ENCODE results near the gene DNM1.

DNM1 gene

GRCh38 chr9:128206484-128206883 lies 3.3 kb downstream of the DNM1 start:
- no peak for DNase-seq

- no peak for DNase-seq
Measured at GRCh38 chr9:128206916-128207910, 4.0 kb downstream of the DNM1 start.

GRCh38 chr9:128208386-128208785 lies 5.2 kb downstream of the DNM1 start:
- DNase-seq: no peak

GRCh38 chr9:128208946-128209669 lies 5.9 kb downstream of the DNM1 start:
- DNase-seq: no peak

GRCh38 chr9:128211186-128211980 lies 8.2 kb downstream of the DNM1 start:
- DNase-seq: no peak

- no peak for DNase-seq
Measured at GRCh38 chr9:128211981-128212281, 8.8 kb downstream of the DNM1 start.

- DNase-seq: no peak
Measured at GRCh38 chr9:128213746-128214497, 10.7 kb downstream of the DNM1 start.

- no peak for DNase-seq
Measured at GRCh38 chr9:128214571-128215490, 11.7 kb downstream of the DNM1 start.

- no peak for DNase-seq
Measured at GRCh38 chr9:128215491-128216409, 12.6 kb downstream of the DNM1 start.

GRCh38 chr9:128216781-128217553 lies 13.8 kb downstream of the DNM1 start:
- no peak for DNase-seq

- no peak for DNase-seq
Measured at GRCh38 chr9:128218172-128218517, 15.0 kb downstream of the DNM1 start.

GRCh38 chr9:128218518-128219389 lies 15.6 kb downstream of the DNM1 start:
- DNase-seq: peak; percentile 88

GRCh38 chr9:128219831-128220230 lies 16.7 kb downstream of the DNM1 start:
- no peak for DNase-seq

- DNase-seq: no peak
Measured at GRCh38 chr9:128222026-128222425, 18.8 kb downstream of the DNM1 start.

GRCh38 chr9:128222880-128223670 lies 19.9 kb downstream of the DNM1 start:
- no peak for DNase-seq

- DNase-seq: no peak
Measured at GRCh38 chr9:128224877-128225276, 21.7 kb downstream of the DNM1 start.

GRCh38 chr9:128225770-128226411 lies 22.7 kb downstream of the DNM1 start:
- no peak for DNase-seq
